ENCODE measurements around the gene ITIH1. TPM values are rescaled to one million over a fixed set of nuclear protein-coding genes. Genes with fewer than 3 reads are reported as not detected.

ITIH1 gene
- polyA plus RNA-seq, 1 donor from 2014 or later: not detected

- no peak for TF ChIP-seq SMC3 (conservative IDR thresholded peaks at IDR 0.05; ENCODE audit: poor library complexity)
- TF ChIP-seq MXI1 (conservative IDR thresholded peaks at IDR 0.05; ENCODE audit: poor library complexity, severe bottlenecking): peak; percentile 81
- TF ChIP-seq POLR2AphosphoS5 (IDR thresholded peaks at IDR 0.05): peak; percentile 66
- peak; percentile 27 for TF ChIP-seq RAD21 (conservative IDR thresholded peaks at IDR 0.05)
- no peak for TF ChIP-seq EZH2 (IDR thresholded peaks at IDR 0.05; ENCODE audit: borderline replicate concordance, insufficient read depth, low read length, poor library complexity, severe bottlenecking)
- TF ChIP-seq REST (IDR thresholded peaks at IDR 0.05; ENCODE audit: borderline replicate concordance): peak; percentile 8
- peak; percentile 75 for TF ChIP-seq TAF1 (IDR thresholded peaks at IDR 0.05; ENCODE audit: low read depth)
- TF ChIP-seq EP300 (conservative IDR thresholded peaks at IDR 0.05; ENCODE audit: poor library complexity, severe bottlenecking): peak; percentile 18
- TF ChIP-seq CTCF (IDR thresholded peaks at IDR 0.05; ENCODE audit: poor library complexity, severe bottlenecking): peak; percentile 36
- Histone ChIP-seq H4K20me1 (ENCODE audit: insufficient read depth) (no peaks in the 10 kb centered on the region), H3K36me3 (ENCODE audit: insufficient read depth, low read length) (peaks cover 4% of the 10 kb centered on the region), H3F3A (ENCODE audit: insufficient read depth, low read length, poor library complexity, severe bottlenecking) (no peaks in the 10 kb centered on the region), H3K4me3 (ENCODE audit: low read length) (peak within 1 kb of the TSS; percentile 94), H3K9me2 (ENCODE audit: insufficient read depth, low read length) (no peaks in the 10 kb centered on the region), H3K9ac (ENCODE audit: low read length) (peak within 1 kb of the TSS; percentile 85), H3K27me3 (ENCODE audit: insufficient read depth, low read depth, low read length) (no peaks in the 10 kb centered on the region), H3K79me2 (replicated peaks; ENCODE audit: insufficient read depth, low read length) (peaks cover 28% of the 10 kb centered on the region), H3K4me2 (ENCODE audit: low read length) (peak within 1 kb of the TSS; percentile 79), H3K27ac (ENCODE audit: low read length) (peak within 1 kb of the TSS; percentile 72), H3K9me3 (ENCODE audit: low read length) (no peaks in the 10 kb centered on the region), H2AFZ (ENCODE audit: low read depth, low read length) (peak within 1 kb of the TSS; percentile 76)
Observed at GRCh38 chr3:52770496-52771333, 6.7 kb upstream of the ITIH1 start, which contains the start of gene NEK4. TSS of gene NEK4 (minus strand) at chr3:52770940. CDS start at chr3:52770746, 194 bp downstream.

- H4K20me1 ChIP-seq (ENCODE audit: insufficient read depth): no peaks in the 10 kb centered on the region
- peak overlapping the region; percentile 76 for H2AFZ ChIP-seq (ENCODE audit: low read depth, low read length)
- TF ChIP-seq MXI1 (conservative IDR thresholded peaks at IDR 0.05; ENCODE audit: poor library complexity, severe bottlenecking): no peak
- peak overlapping the region; percentile 94 for H3K4me3 ChIP-seq (ENCODE audit: low read length)
- H3K9me2 ChIP-seq (ENCODE audit: insufficient read depth, low read length): no peaks in the 10 kb centered on the region
- peak overlapping the region; percentile 85 for H3K9ac ChIP-seq (ENCODE audit: low read length)
- H3K79me2 ChIP-seq (replicated peaks; ENCODE audit: insufficient read depth, low read length): peaks cover 28% of the 10 kb centered on the region
- H3K36me3 ChIP-seq (ENCODE audit: insufficient read depth, low read length): peaks cover 4% of the 10 kb centered on the region
- H3K4me2 ChIP-seq (ENCODE audit: low read length): peak overlapping the region; percentile 36
- no peaks in the 10 kb centered on the region for H3K9me3 ChIP-seq (ENCODE audit: low read length)
- H3K27me3 ChIP-seq (ENCODE audit: insufficient read depth, low read depth, low read length): no peaks in the 10 kb centered on the region
- no peaks in the 10 kb centered on the region for H3F3A ChIP-seq (ENCODE audit: insufficient read depth, low read length, poor library complexity, severe bottlenecking)
- H3K27ac ChIP-seq (ENCODE audit: low read length): peak overlapping the region; percentile 72
Observed at GRCh38 chr3:52771334-52771681, 6.1 kb upstream of the ITIH1 start.
